ENCODE measurements around the gene MSRB1. TPM values are rescaled to one million over a fixed set of nuclear protein-coding genes. Genes with fewer than 3 reads are reported as not detected.
A peak's percentile ranks its signal among the peaks of the same experiment; 100 is the strongest.

Gene MSRB1
- polyA plus RNA-seq, 2 of the 4 experiments (the other 2 are of a cell fraction) = 27.7 to 37.5 TPM

DNA sequence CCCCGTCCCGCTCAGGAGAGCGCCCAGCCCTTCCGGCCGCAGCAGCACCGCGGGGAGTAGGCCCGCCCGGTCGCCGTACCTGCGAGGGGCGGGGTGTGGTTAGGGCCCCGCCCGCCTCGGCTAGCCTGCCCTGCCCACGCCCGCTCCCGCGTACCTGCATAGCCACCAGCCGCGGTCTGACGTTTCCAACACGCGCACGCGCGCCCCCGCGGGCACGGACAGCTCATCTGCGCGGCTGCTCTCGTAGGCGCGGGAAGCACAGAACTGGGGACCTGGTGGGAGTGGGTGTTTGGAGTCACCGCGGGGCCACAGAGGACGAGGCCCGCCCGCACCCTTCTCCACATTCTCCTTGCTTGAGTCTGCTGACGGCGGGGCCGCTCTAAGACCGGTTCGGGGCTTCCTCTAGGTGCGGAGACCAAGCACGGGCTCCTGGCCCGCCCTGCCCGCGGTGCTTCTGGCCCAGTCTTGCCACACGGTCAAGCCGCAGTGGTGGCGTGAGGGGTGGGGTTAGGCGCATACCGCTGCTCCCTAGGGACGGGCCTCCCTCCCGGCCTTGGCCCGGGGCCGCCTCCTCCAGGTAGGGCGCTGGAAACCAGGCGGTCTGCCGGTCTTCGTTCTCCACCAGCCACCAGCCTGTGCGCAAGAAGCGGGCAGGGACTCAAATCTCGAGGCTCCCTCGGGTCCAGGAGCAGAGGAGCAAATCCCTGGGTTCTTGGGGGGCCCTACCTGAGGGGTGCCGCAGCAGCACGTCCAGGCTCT lies 36.5 kb upstream of the MSRB1 start:
- no peak overlapping the region for H3K4me3 ChIP-seq
- CTCF ChIA-PET = interaction anchor here (19.7 kb wide), 1 partner anchor 25 kb away, joined by 196 read pairs; the partner anchor contains the start of gene ZNF598
- H3K27ac ChIP-seq = no peak overlapping the region
- DNase-seq (ENCODE audit: low read depth in 1 of 2, low spot score in 1 of 2) (no peak), FAIRE-seq (no peak), ATAC-seq (no peak)
- 94% methylated on average over 55 of the region's 70 CpGs for WGBS (ENCODE audit: missing lambda C conversion rate)
- no peak overlapping the region for H3K4me2 ChIP-seq
- TF ChIP-seq MAX (IDR thresholded peaks at IDR 0.05) (no peak), JUN (IDR thresholded peaks at IDR 0.05) (0 out of 5 replicates have a peak, but pooled peaks of 1 of the 2 experiments have one; percentile 8)
- peaks cover 17% of the 10 kb centered on the region for H3K4me1 ChIP-seq
- no peaks in the 10 kb centered on the region for H3K9me3 ChIP-seq
- POLR2A ChIA-PET = interaction anchor here (2.8 kb wide), 1 partner anchor 8 kb away, joined by 13 read pairs; the partner anchor contains the start of gene TBL3

GRCh38 chr16:1978476-1979120 lies 35.6 kb upstream of the MSRB1 start:
- DNase-seq (ENCODE audit: low read depth in 1 of 2, low spot score in 1 of 2) = no peak
- no peaks in the 10 kb centered on the region for H3K9me3 ChIP-seq
- no peak for ATAC-seq
- no peak overlapping the region for H3K27ac ChIP-seq
- TF ChIP-seq ZSCAN20 (CRISPR knock-in tag; IDR thresholded peaks at IDR 0.05) (no peak), CBX8 (IDR thresholded peaks at IDR 0.05) (no peak), GATA3 (IDR thresholded peaks at IDR 0.05; ENCODE audit: borderline replicate concordance) (no peak), HEYL (CRISPR knock-in tag; IDR thresholded peaks at IDR 0.05) (no peak), MAFK (IDR thresholded peaks at IDR 0.05; ENCODE audit: partially characterized antibody) (no peak)
- ChIA-PET POLR2A (no interaction called here), CTCF (interaction anchor here (0.5 to 19.7 kb wide), 4 partner anchors 13 to 68 kb away, joined by 3 to 196 read pairs (median 4); partner anchors contain the start of genes NDUFB10 and ZNF598)
- FAIRE-seq = no peak
- no peak overlapping the region for H3K4me3 ChIP-seq
- peaks cover 19% of the 10 kb centered on the region for H3K4me1 ChIP-seq
- 94% methylated on average over 20 of the region's 37 CpGs for WGBS (ENCODE audit: missing lambda C conversion rate)
- H3K4me2 ChIP-seq = no peak overlapping the region

DNA sequence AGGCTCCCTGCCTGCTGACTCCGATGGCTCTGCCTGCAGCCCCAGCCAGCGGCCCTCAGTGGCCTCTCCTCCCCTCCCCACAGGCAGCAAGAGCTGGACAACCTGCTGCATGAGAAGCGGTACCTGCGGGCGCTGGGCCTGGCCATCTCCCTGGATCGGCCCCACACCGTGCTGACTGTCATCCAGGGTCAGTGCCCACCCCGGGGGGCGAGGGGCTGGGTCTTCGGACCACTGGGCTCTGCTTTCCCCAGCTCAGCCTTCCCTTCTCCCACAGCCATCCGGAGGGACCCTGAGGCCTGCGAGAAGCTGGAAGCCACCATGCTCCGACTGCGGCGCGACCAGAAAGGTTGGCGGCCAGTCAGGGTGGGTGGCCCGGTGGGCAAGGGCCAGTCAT lies 34.9 kb upstream of the MSRB1 start:
- no peak for FAIRE-seq
- CTCF ChIA-PET = interaction anchor here (1.3 kb wide), 2 partner anchors 12 to 19 kb away, joined by 3 to 5 read pairs; partner anchors contain the start of gene NDUFB10
- WGBS (ENCODE audit: missing lambda C conversion rate) = 98% methylated on average over 7 of the region's 18 CpGs

GRCh38 chr16:1976951-1977874 lies 34.2 kb upstream of the MSRB1 start:
- TF ChIP-seq, protein P1, sequence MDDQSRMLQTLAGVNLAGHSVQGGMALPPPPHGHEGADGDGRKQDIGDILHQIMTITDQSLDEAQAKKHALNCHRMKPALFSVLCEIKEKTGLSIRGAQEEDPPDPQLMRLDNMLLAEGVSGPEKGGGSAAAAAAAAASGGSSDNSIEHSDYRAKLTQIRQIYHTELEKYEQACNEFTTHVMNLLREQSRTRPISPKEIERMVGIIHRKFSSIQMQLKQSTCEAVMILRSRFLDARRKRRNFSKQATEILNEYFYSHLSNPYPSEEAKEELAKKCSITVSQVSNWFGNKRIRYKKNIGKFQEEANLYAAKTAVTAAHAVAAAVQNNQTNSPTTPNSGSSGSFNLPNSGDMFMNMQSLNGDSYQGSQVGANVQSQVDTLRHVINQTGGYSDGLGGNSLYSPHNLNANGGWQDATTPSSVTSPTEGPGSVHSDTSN (IDR thresholded peaks at IDR 0.05) = no peak
- TF ChIP-seq PHF8 (IDR thresholded peaks at IDR 0.05; ENCODE audit: borderline replicate concordance, low read depth) (no peak), RNF2 (IDR thresholded peaks at IDR 0.05; ENCODE audit: borderline replicate concordance, low read depth) (no peak), RFX5 (IDR thresholded peaks at IDR 0.05) (no peak), BHLHE40 (IDR thresholded peaks at IDR 0.05; ENCODE audit: low read depth, low read length) (no peak), KDM1A (IDR thresholded peaks at IDR 0.05; ENCODE audit: low read depth) (no peak), EHF (CRISPR knock-in tag; IDR thresholded peaks at IDR 0.05) (no peak), NPAS2 (CRISPR knock-in tag; IDR thresholded peaks at IDR 0.05; ENCODE audit: borderline replicate concordance) (no peak), HOXB13 (CRISPR knock-in tag; IDR thresholded peaks at IDR 0.05; ENCODE audit: low read depth) (no peak), POLR2AphosphoS2 (conservative IDR thresholded peaks at IDR 0.05; ENCODE audit: low read length) (no peak), FOXS1 (CRISPR knock-in tag; IDR thresholded peaks at IDR 0.05) (no peak), CEBPB (IDR thresholded peaks at IDR 0.05) (no peak)
- H3K27ac ChIP-seq = no peak overlapping the region
- POLR2A ChIA-PET = interaction anchor here (5.1 kb wide), 1 partner anchor 12 kb away, joined by 17 read pairs; the partner anchor contains the start of gene RPS2
- H3K4me3 ChIP-seq = no peak overlapping the region
- peaks cover 20% of the 10 kb centered on the region for H3K4me1 ChIP-seq
- ATAC-seq = no peak
- FAIRE-seq = no peak
- no peak for DNase-seq (ENCODE audit: low read depth in 1 of 2, low spot score in 1 of 2)
- WGBS (ENCODE audit: missing lambda C conversion rate) = 88% methylated on average over 29 of the region's 33 CpGs
- H3K9me3 ChIP-seq = no peaks in the 10 kb centered on the region
- no peak overlapping the region for H3K4me2 ChIP-seq
- CTCF ChIA-PET = interaction anchor here (0.9 to 1.3 kb wide), 6 partner anchors 11 to 163 kb away, joined by 3 to 6 read pairs (median 4); partner anchors contain the start of gene NDUFB10

More for the DNA sequence above, 34.9 kb upstream of the MSRB1 start:
- Histone ChIP-seq H3K4me2 (no peak overlapping the region), H3K9me3 (no peaks in the 10 kb centered on the region), H3K4me1 (peaks cover 23% of the 10 kb centered on the region), H3K27ac (no peak overlapping the region), H3K4me3 (no peak overlapping the region)
- no peak for ATAC-seq
- TF ChIP-seq BHLHE40 (IDR thresholded peaks at IDR 0.05; ENCODE audit: low read depth, low read length) = no peak
- no peak for DNase-seq (ENCODE audit: low read depth in 1 of 2, low spot score in 1 of 2)
- POLR2A ChIA-PET = interaction anchor here (5.1 kb wide), 1 partner anchor 13 kb away, joined by 17 read pairs; the partner anchor contains the start of gene RPS2

Data from A549 (cell line).